Thyroid gland (tissue), 4 donors: ENCODE data around the gene ANKRD22. TPM values are rescaled to one million over a fixed set of nuclear protein-coding genes. Genes with fewer than 3 reads are reported as not detected.

Experiments
- DNase-seq, 2 donors: peaks; one replicate each; pipeline ENCODE4 v3.0.0-alpha.2; 2019
- H3K27ac ChIP-seq, 3 donors: fragments of 200-600 bp; sonication (generic); 1 replicate in 2 of 3; 2 replicates in 1 of 3; pipeline ENCODE4 v1.5.1; 2016 to 2019; ENCODE audit warnings: mild to moderate bottlenecking in 1 of 3, moderate library complexity in 1 of 3
- H3K27me3 ChIP-seq: fragments of 200-600 bp; sonication (generic); one replicate; pipeline ENCODE4 v1.5.1; 2019
- H3K36me3 ChIP-seq, 2 donors: fragments of 200-600 bp; sonication (generic); one replicate each; pipeline ENCODE4 v1.5.1; 2016 to 2019
- H3K4me1 ChIP-seq, 2 donors: fragments of 200-600 bp; sonication (generic); one replicate each; pipeline ENCODE4 v1.5.1; 2017 to 2019
- H3K4me3 ChIP-seq, 3 donors: fragments of 200-600 bp; sonication (generic); replicated peaks in 1 of 3; 1 replicate in 2 of 3; 2 replicates in 1 of 3; pipeline ENCODE4 v1.5.1; 2016; ENCODE audit warnings: mild to moderate bottlenecking in 1 of 3
- H3K9me3 ChIP-seq: fragments of 200-600 bp; sonication (generic); one replicate; pipeline ENCODE4 v1.5.1; 2017
- POLR2A ChIP-seq, 2 donors: fragments of 450-650 bp; IDR thresholded peaks; one replicate each; pipeline ENCODE4 v1.6.1; 2017; ENCODE audit warnings: antibody characterized with exemption in 2 of 2, mild to moderate bottlenecking in 2 of 2, moderate library complexity in 1 of 2
- WGBS, 2 donors: methylation state at CpG; one replicate each; pipeline ENCODE4 v1.1.5; 2017; 5-methylcytosine and 5-hydroxymethylcytosine counted together
- intact Hi-C: fragments of 100-400 bp; cut with DNase I; formaldehyde crosslinking; loops from one replicate; pipeline ENCODE4 v1.15.1; 2023
- total RNA-seq, 4 donors: library from RNA; depleted of rRNA; stranded (reverse); fragments of >200 nt; gene quantifications; one replicate each; pipeline ENCODE4 v1.2.3, GENCODE V29; 2016
- TF ChIP-seq, protein P1 (sequence below), 6 experiments: fragments of 200-600 bp in 3 of 6; fragments of 450-650 bp in 3 of 6; sonication (generic) in 3 of 6; IDR thresholded peaks; one replicate each; pipeline ENCODE4 v1.5.1; 2016 to 2019; ENCODE audit warnings: antibody characterized with exemption in 6 of 6, mild to moderate bottlenecking in 2 of 6, inconsistent platforms in 1 of 6, moderate library complexity in 1 of 6

The ANKRD22 gene
- total RNA-seq, 4 donors from 2014 or later = not detected

DNA sequence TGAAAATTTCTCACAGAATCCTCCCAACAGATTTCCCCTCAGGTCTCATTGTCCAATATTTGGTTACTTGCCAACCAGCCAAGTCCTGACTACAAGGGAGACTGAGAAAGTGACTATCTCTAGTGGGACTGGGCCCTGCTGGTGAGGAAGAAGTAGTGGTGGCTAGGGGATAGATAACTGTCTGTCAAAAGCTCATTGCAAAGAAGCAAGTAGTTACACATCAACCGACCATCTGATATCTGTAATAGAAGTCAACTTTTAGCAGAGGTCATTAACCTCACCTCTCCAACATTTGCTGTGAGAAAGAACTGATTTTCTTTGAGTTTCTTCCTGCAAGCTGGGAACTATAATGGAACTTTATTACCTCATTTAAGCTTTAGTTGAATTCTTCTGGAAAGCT, 43.6 kb upstream of the ANKRD22 start:
- H3K4me3 ChIP-seq = no peak overlapping the region
- H3K27me3 ChIP-seq = no peaks in the 10 kb centered on the region
- no peak overlapping the region for H3K27ac ChIP-seq
- no peak for DNase-seq
- peaks cover 12 to 18% of the 10 kb centered on the region in 2 donors for H3K4me1 ChIP-seq
- H3K36me3 ChIP-seq = no peaks in the 10 kb centered on the region
- TF ChIP-seq, protein P1, sequence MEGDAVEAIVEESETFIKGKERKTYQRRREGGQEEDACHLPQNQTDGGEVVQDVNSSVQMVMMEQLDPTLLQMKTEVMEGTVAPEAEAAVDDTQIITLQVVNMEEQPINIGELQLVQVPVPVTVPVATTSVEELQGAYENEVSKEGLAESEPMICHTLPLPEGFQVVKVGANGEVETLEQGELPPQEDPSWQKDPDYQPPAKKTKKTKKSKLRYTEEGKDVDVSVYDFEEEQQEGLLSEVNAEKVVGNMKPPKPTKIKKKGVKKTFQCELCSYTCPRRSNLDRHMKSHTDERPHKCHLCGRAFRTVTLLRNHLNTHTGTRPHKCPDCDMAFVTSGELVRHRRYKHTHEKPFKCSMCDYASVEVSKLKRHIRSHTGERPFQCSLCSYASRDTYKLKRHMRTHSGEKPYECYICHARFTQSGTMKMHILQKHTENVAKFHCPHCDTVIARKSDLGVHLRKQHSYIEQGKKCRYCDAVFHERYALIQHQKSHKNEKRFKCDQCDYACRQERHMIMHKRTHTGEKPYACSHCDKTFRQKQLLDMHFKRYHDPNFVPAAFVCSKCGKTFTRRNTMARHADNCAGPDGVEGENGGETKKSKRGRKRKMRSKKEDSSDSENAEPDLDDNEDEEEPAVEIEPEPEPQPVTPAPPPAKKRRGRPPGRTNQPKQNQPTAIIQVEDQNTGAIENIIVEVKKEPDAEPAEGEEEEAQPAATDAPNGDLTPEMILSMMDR (IDR thresholded peaks at IDR 0.05) = no peak
- H3K9me3 ChIP-seq = no peaks in the 10 kb centered on the region
- intact Hi-C loops = no loop called here
- 89% methylated on average over 1 of the region's 1 CpG for WGBS, 2 donors

DNA sequence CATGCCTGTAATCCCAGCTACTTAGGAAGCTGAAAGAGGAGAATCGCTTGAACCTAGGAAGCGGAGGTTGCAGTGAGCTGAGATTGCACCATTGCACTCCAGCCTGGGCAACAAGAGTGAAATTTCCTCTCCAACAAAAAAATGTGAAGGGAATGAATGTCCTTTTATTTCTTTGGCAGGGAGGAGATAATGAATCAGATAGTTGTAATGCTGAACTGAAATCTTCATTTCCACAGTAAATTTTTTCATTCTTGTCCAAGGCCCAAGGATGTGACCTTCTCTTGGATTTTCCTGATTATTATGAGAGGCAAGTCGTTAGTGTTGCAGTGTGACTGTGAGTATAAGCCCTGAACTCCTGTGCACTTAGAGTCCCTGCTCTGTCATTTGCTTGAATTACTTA, 42.0 kb upstream of the ANKRD22 start:
- WGBS, 2 donors = 83 to 87% methylated on average over 3 of the region's 3 CpGs
- DNase-seq = no peak

DNA sequence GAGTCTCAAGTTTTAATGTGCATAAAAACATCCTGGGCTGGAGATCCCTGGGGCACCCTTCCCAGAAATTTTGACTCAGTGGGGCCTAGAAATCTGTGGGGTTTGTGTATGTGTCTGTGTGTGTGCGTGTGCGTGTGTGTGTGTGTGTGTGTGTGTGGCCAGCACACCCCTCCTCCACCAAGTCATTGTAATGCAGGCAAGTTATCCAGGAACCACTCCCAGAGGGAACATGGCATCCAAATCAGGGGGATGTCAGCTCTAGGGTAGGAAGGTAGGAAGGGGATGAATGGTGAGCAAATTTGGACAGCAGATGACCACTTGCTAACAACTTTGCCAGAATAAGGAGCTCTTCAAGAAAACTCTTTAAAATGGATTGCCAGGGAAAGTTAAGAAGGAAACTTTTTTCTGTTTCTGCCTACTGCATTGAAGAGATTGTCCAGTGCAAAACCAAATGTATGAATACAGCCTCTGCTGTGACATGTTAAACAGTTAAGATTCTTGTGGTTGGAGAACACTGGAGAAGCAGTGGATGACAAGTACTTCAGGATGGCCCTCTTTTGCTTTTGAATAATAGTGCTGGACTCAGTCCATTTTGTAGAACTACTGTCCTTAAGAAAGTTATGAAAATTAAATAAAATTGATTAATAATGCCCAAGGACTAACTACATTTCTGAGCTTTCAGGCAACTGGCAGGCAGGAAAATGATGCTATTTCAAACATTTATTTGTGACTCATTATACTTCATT, 40.8 kb upstream of the ANKRD22 start:
- no peak overlapping the region for H3K4me3 ChIP-seq
- intact Hi-C loops = no loop called here
- H3K4me1 ChIP-seq = peaks cover 6 to 12% of the 10 kb centered on the region in 2 donors
- no peak overlapping the region for H3K27ac ChIP-seq
- no peaks in the 10 kb centered on the region for H3K9me3 ChIP-seq
- TF ChIP-seq, protein P1 (IDR thresholded peaks at IDR 0.05) = no peak
- no peak for TF ChIP-seq POLR2A (IDR thresholded peaks at IDR 0.05)
- 70 to 100% methylated on average over 2 of the region's 2 CpGs for WGBS, 2 donors
- H3K36me3 ChIP-seq = no peaks in the 10 kb centered on the region
- no peaks in the 10 kb centered on the region for H3K27me3 ChIP-seq
- DNase-seq = no peak

More for the DNA sequence above, 42.0 kb upstream of the ANKRD22 start:
- H3K27me3 ChIP-seq = no peaks in the 10 kb centered on the region
- H3K9me3 ChIP-seq = no peaks in the 10 kb centered on the region
- no peak overlapping the region for H3K27ac ChIP-seq
- peaks cover 12 to 18% of the 10 kb centered on the region in 2 donors for H3K4me1 ChIP-seq
- H3K36me3 ChIP-seq = no peaks in the 10 kb centered on the region
- H3K4me3 ChIP-seq = no peak overlapping the region
- TF ChIP-seq POLR2A (IDR thresholded peaks at IDR 0.05) = no peak
- TF ChIP-seq, protein P1 (IDR thresholded peaks at IDR 0.05) = no peak
- intact Hi-C loops = no loop called here

DNA sequence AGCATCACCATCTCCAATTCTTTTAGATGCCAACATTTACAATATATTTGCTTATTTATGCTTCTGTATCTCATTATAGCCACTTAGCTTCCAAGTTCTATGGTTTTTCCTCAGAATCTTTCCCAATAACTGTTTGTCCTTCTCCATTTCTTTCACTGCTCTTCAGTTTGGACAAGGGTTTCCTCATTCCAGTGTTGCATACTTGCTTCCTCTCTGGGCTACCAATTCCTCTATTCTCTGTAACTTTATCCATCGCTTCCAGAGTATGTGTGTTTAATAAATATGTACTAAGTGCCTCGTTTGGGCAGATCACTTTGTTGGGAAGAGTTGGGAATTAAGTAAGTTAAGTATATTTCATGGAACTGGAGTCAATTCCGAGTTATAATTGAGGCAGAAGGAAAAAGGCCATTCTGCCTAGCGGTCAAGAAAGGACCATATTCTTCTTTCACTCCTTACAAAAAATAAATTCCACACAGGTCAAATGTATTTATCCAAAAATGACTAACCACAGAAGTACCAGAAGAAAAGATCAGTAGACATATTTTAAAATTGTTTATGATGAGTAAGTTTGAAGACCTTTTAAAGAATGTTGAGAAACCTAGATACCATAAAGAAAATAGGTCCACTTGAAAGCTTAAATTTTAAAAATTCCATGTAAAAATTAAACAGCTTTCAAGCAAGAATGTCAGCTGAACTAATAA, 39.2 kb upstream of the ANKRD22 start:
- no peak for DNase-seq
- Histone ChIP-seq H3K27ac (no peak overlapping the region), H3K4me1 (no peaks in the 10 kb centered on the region), H3K9me3 (no peaks in the 10 kb centered on the region), H3K4me3 (no peak overlapping the region), H3K27me3 (no peaks in the 10 kb centered on the region), H3K36me3 (no peaks in the 10 kb centered on the region)
- TF ChIP-seq, protein P1 (IDR thresholded peaks at IDR 0.05) = no peak
- no peak for TF ChIP-seq POLR2A (IDR thresholded peaks at IDR 0.05)
- intact Hi-C loops = no loop called here
- 92 to 97% methylated on average over 4 of the region's 4 CpGs for WGBS, 2 donors
